GM04503 (cell line): Measurements from ENCODE around the gene HAND1.

Experiments
- DNase-seq: peaks from one replicate; pipeline ENCODE4 v3.0.0-alpha.2; 2012; ENCODE audit warnings: low read depth

HAND1 gene

DNA sequence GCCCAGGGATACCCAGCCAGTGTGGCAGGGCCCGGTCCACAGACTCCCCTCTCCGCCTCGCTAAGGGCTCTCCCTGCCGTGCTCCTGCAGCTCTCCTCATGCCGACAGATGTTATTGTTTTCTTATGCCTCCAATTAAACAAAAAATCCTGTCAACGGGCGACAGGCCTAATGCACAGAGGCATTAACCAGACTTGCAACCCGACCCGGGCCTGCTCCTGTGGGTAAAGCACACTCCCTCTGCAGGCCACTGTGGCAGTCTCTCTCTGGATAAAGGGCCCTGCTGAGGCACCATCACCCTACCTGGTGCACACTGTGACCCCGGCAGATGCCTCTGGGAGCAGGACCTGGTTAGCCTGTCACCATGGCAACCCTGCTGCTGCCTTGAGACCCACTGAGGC is 27.5 kb upstream of the HAND1 start:
- DNase-seq, result no peak

DNA sequence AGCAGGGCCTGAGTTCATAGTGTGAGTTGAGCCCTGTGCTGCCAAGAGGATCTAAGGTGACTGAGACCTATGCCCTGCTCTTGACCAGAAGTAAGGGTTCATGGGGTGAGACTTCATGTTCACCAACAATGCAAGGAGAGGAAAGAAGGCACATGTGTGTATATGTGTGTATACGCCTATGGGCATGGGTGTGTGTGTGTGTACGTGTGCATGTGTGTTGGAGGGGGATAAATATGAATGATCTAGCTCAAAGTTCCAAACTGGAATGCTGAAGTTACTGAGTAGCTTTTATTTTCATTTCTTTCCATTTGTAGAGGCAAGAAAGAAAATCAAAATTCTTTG is 25.6 kb upstream of the HAND1 start:
- no peak for DNase-seq

- no peak for DNase-seq
Measured at GRCh38 chr5:154502180-154502579, 24.2 kb upstream of the HAND1 start.

GRCh38 chr5:154501566-154501965 is 23.5 kb upstream of the HAND1 start:
- no peak for DNase-seq

DNA sequence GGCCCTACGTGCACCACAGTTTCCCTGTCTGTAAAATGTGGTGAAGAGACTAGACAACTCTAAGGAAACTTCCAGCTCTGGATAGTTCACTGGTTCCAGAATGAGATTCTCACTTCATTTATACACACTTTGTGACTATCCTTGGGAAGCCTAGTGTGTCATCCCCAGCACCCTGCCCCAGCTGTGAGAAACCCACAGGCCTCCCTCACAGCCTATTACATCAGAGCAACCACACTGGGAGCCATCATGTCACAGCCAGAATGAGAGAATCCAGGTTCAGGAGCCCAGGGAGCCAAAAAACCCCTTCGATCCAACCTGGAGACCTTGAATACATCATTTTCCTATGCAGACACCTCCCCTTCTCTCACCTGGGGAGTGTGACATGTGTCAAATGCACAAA is 21.0 kb upstream of the HAND1 start:
- no peak for DNase-seq

DNA sequence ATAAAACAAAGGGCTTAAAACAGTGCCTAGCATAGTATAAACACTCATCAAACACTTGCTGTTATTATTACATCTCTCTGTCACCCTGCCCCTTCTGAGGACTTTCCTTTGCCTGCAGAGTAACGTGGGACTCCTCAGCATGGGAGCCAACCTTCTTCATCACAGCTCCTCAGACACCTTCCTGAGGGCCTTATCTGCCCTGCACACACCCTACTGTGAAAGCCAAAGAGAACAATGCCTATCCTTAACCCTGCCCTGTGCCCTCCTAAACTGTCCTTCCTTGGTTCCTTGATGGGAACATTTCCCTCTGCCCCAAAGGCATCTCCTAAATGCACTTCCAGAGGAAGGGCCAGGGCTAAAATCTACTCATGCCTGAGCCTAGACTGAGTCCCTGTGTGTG is 20.6 kb upstream of the HAND1 start:
- no peak for DNase-seq

- DNase-seq, result no peak
Measured at GRCh38 chr5:154494036-154494435, 16.0 kb upstream of the HAND1 start.

DNA sequence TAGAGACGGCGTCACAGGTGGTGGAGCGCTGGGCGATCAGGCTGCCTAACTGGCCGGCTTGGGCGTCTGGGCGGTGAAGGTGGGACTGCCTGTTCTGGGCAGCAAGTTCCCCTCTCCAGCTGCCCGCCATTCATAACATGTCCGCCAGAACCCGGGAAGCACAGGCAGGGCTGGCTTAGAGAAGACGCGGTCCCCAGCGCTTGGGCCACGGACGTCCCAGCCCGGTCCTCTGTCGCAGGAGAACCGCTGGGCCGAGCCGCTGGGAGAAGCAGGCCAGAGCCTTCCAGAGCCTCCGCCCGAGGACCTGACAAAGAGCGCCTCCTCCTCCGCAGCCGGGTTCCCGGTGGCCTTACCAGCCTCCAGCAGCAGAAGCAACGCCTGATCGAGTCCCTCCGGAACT is 15.2 kb upstream of the HAND1 start:
- DNase-seq, result no peak

DNA sequence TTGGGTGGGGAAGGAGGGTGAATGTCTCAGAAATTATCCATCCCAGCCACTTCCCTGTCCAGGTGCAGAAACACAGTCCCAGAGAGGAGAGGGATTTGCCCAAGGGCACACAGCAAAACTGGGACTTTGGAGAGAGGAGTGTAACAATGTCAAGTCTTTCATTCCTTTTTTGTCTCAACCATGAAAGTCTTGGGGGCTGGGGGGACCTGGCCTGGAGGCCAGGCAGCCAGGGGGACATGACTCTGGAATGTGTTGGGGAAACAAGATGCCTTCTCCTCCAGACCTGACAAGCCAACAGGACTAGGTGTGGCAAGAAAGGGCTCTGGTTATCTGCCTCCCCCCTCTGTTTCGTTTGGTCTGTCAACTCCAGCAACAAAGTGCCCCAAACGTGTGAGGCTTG is 13.9 kb upstream of the HAND1 start:
- DNase-seq, result no peak

- DNase-seq, result no peak
Measured at GRCh38 chr5:154487541-154487940, 9.5 kb upstream of the HAND1 start.

- DNase-seq, result no peak
Measured at GRCh38 chr5:154486427-154486866, 8.4 kb upstream of the HAND1 start.

DNA sequence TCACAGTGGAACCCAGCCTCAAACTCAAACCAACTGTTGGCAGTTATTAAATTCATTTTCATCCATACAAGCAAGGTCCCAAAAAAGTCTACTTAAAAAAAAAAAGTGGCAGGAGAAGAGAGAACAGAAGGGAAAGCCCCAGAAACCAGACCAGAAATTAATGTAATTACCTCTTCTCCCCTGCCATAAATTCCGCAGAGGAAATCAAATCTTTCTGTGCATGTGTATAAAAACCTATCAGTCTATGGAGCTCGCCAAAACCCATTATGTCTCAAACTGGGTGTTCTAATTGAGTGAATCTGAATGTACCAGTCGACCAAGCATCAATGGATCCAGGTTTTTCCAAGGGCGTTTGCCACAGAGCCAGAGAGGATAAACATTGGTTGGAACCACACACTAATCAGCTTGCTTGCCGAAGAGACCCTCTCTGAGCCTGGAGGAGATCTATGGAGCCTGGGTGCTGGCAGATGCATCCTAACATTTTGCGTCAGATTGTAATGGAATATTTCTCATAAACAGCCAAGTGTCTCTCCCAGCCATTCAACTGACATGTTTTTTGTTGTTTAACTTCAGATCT is 7.9 kb upstream of the HAND1 start:
- no peak for DNase-seq

DNA sequence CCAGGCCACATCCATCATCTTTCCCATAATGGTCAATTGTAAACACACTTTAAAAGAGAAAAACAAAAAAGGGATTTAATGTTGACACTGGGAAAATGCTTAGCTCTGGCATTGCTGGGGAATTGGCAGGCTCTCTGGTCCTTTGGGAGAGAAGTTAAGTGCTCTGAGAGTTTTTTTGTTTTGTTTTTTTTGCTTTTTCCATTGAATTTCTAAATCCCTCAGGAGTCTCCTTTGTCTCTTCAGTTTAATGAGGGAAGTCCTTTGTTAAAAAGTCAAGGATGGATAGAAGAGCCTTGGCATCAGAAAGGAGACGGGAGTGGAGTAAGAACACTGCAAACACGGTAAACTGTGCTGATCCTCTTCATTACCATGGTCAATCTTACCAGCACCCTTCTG is 7.1 kb upstream of the HAND1 start:
- DNase-seq, result no peak

DNA sequence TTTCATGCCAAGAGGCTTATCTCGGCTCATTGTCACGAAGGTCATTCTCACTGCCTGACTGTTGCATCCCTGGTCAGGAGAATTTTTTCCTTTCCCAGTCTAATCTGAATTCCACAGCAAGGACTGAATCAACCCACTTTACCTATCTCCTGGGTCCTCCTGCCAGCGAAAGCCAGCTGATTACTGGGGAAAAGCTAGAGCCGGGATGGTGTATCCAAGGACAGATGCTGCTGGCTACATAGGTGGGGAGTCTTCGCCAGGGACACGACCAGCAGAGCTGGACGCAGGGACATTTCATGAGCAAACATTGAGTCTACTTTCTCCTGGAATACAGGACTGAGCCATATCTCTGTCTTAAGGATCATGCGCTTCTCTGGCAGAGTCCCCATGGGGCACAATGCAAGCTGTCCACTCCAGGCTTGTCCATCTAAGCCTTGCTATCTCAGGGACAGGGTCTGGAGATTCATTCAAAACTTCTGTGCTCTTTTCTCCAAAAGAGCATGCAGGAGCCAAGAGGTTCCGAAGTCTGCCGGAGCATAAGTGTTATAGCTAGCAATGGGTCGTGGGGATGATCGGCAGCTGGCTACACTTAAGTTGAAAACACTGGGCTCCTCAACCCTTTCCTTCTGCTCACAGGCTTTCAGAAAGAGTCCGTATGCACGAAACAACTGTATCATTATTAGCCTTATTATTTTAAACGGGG is 6.5 kb upstream of the HAND1 start:
- DNase-seq, result no peak

DNA sequence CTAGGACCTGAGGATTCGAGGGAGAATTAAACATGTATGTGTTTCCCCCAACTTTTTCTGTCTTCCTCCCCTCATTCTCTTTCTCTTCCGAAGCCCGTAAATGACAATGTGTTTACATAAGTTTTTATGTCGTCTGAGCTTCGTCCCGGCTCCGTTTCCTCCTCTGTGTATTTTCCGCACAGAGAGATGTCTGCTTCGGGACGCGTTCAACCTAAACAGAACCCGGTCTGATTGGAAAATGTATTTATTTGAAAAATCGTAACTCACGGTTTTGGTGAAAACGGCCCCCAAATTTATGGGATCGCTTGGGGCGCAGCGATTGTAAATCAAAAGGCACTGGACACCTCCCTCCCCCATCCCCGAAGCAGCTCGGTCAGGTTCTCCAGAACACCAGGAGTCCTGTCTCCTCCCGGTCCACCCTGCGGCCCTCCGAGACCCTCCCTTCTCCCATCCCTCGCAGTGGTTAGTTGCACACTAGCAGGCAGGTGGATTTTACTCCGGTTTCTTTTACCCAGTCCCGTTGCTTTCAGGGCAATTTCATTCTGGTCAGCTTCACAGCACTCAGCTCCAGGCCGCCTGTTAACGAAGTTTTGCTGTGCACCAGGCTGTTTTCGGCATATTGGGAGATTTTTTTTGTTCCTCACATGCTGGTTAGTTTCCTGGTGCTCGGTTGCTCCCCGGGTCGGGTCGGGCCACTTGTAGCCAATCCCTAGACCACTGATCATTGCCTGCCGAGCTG is 5.8 kb upstream of the HAND1 start:
- no peak for DNase-seq

DNA sequence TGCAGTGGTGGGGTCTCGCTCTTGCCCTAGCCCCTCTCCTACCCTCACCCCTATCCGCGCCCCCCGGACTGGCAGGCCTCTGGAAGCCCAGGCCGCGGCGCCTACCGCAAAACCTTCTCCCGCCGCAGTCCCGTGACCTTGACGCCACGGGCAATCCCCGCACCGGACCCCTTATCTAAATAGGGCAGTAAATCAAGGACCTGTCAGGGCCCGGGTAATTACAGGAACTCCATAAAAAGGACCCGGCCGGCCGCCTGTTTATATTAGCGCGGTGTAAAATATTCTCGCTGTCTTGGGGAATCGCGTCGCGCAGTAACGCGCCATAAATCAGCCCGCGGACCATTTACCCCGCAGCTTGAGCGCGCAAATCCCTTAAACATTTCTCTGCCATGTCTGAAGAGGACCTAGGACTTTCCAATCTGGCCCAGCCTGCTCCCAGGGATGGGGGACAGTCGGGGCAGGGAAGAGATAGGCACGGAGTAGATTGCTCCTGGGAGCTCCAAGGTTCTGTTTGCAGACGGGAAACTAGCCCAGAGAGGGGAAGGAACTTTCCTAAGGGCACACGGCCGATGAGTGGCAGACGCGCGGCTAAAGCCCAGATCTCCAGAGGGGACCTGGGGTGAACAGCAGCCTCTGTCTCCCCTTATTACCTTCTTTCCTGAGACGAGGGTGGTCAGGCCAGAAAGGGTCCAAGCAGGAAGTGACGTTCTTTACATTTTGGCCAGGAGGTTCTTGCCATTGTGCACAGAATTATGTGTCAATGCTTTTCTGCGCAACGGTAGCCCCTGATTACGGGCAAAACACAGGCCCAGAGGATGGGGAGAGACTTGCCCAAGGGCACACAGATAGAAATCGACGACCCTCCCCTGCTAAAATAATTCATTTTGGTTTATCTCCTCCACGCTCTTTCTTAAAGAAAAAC is 4.8 kb upstream of the HAND1 start:
- no peak for DNase-seq

GRCh38 chr5:154481584-154482381 is 3.8 kb upstream of the HAND1 start:
- DNase-seq, result no peak

DNA sequence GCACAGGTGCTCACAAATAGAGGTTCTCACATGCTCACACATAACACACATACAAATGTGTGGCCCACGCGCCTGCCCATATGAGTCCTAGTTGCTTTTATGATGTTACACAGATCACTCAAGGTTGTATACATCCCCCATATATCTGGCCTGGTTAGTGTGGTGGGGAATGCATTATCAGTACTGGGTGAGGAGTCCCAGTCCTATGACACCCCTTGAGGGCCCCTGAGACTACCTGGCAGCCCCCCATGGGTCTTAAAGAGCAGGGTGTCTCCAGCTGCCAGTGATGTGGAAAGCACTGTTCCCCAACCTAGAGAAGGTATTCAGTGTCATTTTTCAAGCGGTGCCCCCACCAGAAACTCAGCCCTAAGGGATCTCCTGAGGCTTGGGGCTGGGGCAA is 2.8 kb upstream of the HAND1 start:
- DNase-seq, result no peak

- DNase-seq, result no peak
Measured at GRCh38 chr5:154479944-154480750, 2.1 kb upstream of the HAND1 start.

DNA sequence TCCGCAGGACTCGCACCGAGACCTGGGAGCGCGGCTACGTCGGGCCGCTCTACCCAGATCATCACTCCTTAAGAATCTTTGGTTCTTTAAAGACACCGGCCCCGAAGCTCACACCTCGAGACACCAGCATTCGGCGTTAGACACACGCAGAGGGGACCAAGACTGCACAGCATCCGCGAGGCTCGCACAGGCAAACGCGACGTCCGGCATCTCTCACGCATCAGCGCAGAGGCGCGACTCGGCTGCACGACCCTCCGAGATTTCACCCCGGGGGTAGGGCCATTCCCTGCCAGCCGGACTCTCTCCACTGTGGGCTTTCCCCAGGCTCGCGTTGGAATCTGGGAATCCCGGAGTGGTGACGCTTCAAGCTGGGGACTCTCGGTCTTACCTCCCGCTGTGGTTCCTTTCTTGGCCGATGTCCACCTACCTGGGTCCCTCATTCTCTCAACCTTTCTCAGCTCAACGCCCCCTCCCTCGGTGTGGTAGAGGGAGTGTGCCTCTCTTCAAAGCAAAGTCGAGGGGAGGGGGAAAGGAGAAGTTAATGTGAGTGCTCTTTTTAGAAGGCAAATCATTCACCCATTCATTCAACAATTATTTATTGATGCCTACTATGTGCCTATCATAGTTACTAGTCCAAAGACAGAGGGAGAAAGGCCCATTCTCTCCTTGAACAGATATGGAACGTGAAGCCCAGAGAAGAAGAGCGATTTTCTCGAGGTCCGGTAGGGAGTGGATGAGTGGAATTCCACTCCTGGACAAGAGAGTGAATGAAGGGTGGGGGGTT is 1.3 kb upstream of the HAND1 start:
- no peak for DNase-seq
